Measurements from ENCODE around the gene KBTBD6.

DNA sequence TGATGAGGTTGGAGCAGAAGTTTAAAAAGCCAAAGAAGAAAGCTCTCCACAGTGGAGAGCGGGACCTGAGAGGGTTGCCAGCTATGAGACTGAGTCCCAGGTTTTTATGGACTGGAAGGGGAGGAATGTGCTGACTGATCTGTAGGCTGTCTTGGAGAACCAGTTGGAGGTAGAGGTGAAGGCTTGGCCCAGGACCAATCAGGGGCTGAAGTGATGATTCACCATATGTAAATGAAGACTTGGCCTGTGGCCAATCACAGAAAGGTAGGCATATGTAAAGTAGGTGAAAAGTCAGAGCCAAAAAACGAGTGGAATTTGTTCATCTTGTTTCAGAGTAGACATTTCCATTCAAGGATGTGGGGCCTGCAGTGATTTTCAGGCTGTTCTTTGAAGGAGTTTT is 17.5 kb upstream of the KBTBD6 start:
- TF ChIP-seq, protein P1, sequence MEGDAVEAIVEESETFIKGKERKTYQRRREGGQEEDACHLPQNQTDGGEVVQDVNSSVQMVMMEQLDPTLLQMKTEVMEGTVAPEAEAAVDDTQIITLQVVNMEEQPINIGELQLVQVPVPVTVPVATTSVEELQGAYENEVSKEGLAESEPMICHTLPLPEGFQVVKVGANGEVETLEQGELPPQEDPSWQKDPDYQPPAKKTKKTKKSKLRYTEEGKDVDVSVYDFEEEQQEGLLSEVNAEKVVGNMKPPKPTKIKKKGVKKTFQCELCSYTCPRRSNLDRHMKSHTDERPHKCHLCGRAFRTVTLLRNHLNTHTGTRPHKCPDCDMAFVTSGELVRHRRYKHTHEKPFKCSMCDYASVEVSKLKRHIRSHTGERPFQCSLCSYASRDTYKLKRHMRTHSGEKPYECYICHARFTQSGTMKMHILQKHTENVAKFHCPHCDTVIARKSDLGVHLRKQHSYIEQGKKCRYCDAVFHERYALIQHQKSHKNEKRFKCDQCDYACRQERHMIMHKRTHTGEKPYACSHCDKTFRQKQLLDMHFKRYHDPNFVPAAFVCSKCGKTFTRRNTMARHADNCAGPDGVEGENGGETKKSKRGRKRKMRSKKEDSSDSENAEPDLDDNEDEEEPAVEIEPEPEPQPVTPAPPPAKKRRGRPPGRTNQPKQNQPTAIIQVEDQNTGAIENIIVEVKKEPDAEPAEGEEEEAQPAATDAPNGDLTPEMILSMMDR (CRISPR knock-in tag; IDR thresholded peaks at IDR 0.05): no peak
- TF ChIP-seq MZF1 (CRISPR knock-in tag; IDR thresholded peaks at IDR 0.05; ENCODE audit: borderline replicate concordance) (no peak), HNRNPK (IDR thresholded peaks at IDR 0.05; ENCODE audit: low read depth, low read length, poor library complexity, severe bottlenecking) (no peak), ATF4 (CRISPR knock-in tag; IDR thresholded peaks at IDR 0.05) (no peak), YY1 (IDR thresholded peaks at IDR 0.05; ENCODE audit: insufficient read depth, insufficient replicate concordance, low read depth, low read length) (no peak), FOSL1 (CRISPR knock-in tag; IDR thresholded peaks at IDR 0.05; ENCODE audit: borderline replicate concordance) (no peak), HNRNPH1 (optimal IDR thresholded peaks at IDR 0.05; ENCODE audit: low read depth, low read length) (no peak), ZNF3 (CRISPR knock-in tag; IDR thresholded peaks at IDR 0.05) (no peak), ETV6 (CRISPR knock-in tag; conservative IDR thresholded peaks at IDR 0.05) (no peak), ZBTB3 (CRISPR knock-in tag; IDR thresholded peaks at IDR 0.05; ENCODE audit: borderline replicate concordance, low read depth) (no peak), RBAK (CRISPR knock-in tag; IDR thresholded peaks at IDR 0.05) (no peak), ZNF160 (CRISPR knock-in tag; IDR thresholded peaks at IDR 0.05) (no peak), ZNF224 (CRISPR knock-in tag; IDR thresholded peaks at IDR 0.05) (no peak)

Data from HepG2 (cell line).